Embryonic facial prominence (tissue), 1 donor: ENCODE measurements around the gene TREML4.

Experiments used
- DNase-seq: peaks from one replicate; pipeline ENCODE4 v3.0.0-alpha.2; 2016; ENCODE audit errors: extremely low spot score

TREML4 gene

DNA sequence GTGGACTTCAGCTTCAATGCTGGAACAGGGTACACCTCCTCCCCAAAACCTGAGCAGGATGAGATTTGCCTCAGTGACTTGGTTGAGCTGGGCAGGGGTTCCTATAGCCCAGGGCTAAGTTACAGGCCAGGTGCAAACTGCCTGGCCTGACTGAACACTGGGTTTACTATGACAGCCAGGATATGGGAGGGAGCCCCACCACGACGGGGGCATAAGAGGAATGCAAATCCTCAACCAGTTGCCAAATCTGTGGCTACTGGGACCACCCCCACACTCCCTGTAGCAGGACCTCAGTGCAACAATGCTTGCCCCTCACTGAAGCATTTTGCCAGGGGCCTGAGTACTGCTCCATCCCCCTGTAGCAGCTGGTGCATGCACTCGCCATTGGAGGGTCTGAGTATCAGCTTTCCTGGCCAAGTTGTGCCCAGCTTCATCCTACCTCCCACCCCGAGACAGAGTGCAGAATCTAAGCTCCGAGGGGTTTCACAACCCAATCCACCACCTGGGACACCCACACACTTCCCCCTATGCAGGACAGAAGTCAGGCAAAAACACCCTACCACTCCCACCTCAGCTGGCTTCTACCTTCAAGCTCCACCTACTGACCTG is 27.6 kb downstream of the TREML4 start:
- DNase-seq: no peak

DNA sequence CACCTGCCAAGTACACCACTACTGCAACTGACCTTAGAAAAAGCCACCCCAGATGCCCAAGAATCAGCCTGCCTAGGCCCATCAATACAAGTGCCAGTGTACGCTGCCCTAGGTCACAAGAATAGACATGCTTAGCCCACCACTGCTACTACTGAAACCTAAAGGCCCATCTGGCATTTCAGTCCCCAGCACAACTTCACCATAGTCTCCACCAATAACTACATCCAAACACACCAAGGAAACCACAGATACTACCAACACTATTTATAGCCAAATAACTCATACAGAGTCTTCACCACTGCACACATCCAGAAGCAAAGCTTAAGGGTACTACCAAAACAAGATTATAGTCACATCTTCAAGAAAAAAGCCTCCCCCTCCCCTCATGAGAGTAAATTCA is 28.2 kb downstream of the TREML4 start:
- no peak for DNase-seq

DNA sequence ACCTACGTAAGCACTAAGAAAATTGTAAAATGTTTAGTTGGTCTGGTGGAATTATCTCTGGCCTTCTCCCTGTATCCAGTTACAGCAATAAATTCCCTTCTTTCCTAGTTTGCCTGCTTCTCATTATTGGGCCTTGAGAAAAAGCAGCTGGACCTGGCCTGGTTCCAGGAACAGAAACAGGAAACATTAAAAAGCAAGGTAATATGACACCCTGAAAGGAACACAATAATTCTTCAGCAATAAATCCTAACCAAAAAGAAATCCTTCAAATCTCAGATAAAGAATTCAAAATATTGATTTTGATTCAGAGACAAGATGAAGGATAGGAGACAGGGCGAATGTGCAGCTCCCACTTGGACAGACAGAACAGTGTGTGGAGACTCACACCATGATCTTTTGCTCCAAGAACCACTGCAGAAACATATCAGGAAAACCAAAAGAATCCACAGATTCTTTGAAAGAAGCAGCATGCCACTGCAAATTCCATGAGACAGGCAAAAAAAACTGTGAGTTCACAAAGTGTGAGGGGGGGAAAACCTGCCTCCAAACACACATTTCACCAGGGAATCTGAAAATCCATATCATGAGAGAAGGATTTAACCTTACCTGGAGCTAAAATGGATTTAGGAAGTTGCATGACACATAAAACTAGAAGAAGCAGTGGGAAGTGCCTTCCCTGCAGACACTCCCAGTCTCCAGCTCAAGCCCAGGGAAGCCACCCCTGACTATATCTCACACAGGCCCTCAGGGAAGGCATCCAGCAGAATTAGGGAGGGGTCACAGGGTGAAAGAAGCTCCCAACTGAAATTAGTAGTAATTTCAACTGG is 29.4 kb downstream of the TREML4 start:
- DNase-seq: peak; percentile 65

DNA sequence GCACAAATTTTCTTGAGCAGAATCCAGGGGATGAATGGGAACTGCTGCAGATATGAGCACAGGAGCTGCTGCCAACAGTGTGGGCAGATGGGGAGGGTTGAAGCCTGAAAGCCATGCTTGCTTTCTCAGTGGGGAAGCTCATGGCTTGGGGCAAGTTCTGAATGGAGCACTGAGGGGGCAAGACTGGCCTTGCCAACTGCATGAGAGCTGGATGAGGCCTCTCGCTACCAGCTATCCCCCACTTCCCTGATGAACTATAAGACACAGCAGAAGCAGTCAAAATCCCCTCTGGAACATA is 30.0 kb downstream of the TREML4 start:
- DNase-seq: no peak

DNA sequence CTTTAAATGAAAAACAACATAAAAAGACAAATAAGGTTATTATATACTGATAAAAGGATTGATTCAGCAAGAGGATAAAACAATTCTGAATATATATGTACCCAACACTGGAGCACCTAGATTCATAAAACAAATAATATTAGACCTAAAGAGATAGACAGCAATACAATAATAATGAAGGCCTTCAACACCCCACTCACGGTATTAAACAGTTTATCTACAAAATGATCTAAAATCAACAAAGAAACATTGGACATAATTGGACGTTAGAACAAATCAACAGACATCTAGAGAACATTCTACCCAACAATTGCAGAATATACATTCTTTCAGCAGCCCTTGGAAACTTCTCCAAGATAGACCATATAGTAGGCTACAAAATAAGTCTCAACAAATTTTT is 34.3 kb downstream of the TREML4 start:
- DNase-seq: no peak

DNA sequence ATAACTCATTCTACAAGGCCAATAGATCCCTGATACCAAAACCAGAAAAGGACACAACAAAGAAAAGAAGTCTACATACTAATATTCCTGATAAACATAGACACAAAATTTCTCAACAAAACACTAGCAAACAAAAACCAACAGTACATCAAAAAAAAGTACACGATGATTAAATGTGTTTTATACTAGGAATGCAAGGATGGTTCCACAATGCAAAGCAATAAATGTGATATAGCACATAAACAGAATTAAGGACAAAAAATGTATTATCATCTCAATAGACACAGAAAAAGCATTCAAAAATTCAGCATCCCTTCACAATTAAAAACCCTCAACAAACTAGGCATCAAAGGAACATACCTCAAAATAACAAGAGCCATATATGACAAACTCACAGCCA is 35.1 kb downstream of the TREML4 start:
- no peak for DNase-seq

DNA sequence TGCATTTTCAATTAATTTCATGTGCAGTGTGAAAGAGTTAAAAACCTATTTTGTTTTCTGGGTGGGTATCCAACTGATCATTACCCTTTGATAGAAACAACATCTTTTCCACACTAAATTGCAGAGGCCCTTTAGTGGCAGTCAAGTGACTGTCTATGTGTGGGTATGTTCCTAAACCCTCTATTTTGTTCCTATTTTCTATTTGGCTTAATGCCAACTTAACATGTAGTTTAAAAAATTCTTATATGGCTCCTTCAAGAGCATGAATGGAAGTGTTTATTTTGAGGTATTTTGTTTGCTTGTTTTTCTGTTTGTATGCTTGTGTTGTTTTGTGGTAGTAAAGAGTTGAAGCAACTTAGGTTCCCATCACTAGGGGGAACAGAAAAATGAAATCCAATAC is 38.4 kb downstream of the TREML4 start:
- DNase-seq: no peak

DNA sequence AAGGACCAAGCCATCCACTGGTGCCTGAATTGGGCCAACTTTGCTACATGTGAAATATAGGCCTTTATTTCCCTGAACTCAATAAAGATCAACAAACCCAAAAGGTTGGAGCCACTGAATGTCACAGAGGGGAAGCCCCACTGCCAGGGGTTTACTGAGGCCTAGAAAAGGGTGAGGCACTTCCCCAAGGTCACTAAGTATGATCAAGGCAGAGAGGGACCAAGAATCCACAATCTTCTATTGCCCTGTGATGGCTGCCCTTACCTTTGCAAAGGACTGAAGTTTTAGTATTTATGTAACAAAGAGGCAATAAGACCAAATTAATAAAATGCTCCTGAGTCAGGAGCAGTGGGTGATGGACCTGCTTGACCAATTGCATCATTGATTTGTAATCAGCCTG is 40.3 kb downstream of the TREML4 start:
- DNase-seq: no peak

DNA sequence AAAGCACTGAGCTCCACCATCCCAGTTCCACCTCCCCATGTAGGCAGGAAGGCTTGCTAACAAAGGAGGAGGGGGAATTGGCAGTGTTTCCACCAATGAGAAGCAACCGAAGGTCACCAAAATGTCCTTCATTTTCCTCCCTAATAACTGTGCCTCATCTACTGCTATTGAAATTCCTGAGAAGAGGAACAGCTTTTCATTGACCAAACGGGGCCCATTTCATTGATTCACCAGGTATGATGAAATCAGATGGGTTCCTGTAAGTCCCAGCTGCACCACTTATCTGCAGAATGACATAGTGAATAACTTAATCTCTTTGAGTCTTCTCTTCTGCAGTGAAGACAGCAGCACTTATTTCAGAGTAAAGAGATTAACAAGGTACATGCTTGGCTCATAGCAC is 41.0 kb downstream of the TREML4 start:
- no peak for DNase-seq

DNA sequence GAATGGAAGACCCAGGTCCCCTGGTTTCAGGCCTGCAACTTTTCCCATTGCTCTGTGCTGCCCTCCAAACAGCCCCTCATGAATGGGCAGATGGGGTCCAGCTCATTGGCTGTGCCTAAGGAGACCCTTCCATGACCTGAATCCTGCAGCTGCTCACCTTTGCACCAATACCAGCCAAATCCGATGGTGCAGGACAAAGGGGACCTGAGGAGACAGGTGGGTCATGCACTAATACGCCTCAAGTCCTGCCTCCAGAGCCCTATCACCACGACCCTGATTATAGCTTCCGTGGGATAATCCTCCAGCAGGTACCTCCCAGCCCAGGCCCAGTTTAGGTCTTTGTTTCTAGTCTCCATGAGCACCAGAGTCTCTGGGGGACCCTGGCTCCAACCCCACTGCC is 41.6 kb downstream of the TREML4 start:
- no peak for DNase-seq

DNA sequence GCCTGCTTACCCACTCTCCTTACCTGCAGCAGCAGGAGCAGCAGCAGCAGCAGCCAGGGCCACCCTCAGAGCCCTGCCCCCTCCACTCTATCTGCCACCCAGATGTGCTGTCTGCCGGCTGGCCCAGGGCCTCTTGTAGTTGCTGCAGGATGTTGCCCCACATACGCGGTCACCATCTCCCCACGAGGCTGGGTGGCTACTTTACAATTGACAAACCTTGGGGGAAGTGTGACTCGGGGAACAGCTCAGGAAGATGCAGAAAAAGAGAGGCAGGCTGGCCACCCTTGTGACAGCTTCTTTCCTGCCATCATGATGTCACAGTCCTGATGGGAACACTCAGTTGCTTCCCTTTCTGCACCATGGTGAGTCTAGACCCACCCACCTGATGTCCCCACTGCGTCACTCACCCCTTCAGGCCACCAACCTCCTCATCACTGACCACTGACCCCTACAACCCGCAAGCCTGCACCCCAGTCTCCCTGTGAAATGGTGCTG is 43.8 kb downstream of the TREML4 start:
- no peak for DNase-seq

DNA sequence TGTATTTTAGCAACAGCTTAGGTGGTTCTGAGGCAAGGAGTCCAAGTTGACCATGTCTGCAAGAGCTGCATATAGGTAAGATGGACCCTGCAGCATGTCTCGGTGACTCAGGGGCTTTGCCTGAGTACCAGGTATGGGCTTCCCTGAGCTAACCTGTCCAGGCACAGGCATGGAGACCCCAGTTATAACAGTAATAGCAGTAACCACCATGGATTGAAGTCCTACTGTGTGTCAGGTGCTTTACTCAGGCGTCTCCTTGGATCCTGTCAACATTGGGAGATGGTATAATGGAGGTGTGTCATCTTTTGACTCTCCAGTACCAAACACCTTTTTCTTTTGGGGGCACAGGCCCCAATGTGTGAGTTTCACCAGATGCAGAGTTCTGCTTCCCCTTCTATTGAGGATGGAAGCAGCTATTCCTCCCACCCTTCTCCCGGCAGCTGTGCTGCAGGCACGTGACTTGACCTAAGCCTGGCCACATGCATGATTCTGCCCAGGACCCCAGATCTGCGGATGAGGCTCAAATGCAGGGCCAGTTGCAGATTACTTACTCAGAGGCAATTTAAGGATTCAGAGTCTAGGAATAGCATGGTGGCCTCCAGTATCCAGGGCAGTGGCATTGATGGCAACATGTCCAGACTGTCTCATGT is 44.6 kb downstream of the TREML4 start:
- DNase-seq: no peak

DNA sequence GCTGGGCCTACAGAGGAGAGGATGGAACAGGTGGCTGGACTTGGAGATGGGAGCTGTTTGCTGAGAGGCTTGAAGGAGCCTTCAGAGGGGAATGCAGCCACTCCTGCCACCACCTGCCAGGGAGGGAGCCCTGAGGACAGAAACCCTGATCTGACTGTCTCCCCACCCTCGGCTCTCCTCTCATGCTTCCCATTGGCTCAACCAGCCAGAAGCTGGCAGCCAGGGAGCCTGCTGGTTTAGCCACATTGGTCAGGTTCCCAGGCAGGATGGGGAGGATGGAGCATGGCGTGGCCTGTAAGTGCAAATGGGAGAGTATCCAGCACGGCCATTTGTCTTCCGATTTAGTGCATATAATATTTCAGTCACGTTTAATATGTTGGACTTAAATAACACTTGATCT is 45.6 kb downstream of the TREML4 start:
- DNase-seq: no peak

DNA sequence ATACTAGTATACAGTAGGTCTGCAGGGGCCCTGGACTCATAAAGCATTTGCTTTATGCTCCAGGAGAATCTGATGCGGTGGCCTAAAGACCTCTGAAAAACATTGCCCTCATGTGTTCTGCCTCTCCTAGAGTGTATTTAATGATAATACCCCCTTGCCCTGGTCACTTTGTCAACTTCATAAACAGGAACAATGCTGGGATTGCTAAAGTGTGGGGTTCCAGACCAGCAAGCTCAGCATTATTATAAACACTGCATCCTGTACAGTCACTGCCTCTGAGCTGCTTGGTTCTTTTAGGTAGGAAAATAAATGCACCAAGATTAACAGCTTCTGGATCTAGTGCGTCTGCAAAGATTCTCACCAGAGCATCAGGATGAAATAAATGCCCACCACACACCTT is 46.1 kb downstream of the TREML4 start:
- DNase-seq: no peak

DNA sequence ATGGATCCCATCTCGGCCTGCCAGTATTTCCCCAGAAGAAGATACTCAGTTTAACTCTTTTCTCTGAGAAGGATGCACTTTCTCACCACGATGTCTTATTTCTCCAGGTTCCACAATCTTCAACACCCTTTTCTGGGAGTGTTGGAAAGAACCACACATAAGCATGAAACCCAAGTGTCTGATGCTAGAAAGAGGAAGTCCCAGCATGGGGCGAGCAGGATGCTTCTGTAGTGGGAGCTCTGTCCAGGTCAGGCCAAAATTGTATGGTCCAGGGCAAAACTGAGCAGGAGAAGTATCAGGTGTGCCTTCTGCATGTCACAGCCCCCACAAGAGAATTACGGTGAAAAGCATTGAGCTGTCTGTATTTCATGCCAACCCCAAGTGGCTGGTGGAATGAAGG is 47.3 kb downstream of the TREML4 start:
- DNase-seq: no peak

DNA sequence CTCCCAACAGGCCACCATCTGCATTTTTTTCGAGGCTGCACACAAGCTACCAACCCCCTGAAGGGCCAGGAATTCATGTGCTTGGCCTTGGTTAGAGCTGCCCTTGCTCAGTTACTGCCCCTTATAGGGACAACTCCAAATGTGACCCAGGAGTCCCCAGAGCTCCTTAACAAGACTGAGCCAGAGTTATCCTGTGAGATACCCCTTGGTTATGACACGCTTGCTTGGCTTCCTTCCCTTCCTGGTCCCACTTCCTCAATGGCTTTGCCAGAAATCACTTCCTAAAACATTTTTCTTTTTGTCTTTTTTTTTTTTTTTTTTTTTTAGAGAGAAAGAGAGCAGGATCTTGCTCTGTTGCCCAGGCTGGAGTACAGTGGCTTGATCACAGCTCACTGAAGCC is 49.5 kb downstream of the TREML4 start:
- DNase-seq: no peak

DNA sequence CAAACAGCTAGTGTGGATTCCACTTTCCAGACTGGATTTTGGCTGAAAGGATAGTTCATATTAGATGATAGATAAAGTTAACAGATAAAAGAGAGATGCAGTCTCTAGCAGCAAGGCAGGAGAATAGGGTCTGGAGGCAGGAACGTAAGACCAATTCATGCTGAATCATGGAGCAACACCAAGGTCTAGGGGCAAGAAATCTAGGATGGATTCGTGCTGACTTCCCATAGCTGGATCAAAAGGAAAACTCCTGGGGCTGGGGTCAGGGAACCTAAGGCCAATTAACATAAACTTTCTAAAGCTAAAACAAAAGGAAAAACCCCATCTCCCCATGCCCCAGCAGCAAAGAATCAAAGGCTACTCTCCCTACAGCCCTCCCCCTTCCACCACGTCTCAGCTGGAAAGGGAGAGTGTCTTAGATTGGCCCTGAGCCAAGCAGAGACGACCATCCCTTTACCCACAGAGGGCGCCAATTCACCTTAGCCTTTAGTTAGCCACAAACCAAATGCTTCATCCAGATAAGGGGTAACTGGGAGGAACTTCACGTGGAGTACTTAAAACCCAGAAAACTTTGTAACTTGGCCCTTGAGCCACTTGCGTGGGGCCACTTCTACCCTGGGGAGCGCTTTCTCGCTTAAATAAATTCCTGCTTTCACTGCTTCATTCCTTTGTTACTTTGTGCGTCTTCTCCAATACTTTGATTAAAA is 50.7 kb downstream of the TREML4 start:
- no peak for DNase-seq

DNA sequence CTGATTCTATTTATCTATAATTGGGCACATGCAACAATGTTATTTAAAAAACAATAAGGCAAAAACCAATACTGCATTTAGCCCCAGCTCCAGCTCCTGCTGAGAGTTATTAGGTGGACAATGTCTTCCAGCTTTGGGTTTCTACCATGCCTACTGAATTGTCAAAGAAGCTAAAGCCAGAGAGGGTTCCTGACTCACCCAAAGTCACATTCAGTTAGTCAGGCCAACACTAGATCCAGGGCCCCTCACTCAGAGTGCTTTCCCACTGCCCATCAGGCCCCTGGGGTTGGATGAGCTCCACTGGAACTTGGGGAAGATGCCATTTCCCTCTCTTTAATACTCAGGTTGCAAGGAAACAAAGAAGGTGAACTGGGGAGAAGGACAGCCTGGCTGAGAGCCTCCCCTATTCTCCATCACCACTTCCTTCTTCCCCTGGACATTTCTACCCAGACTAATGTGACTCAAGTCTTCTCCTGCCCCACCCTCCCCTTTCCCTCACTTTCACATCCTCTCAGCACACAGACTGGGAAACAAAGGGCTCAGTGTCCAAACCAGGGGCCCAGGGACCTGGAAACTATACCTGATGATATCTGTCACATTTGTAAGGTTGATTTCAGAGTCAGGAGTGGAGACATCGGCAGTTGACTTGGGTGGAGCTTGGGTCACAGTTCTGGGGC is 52.4 kb downstream of the TREML4 start:
- DNase-seq: no peak

DNA sequence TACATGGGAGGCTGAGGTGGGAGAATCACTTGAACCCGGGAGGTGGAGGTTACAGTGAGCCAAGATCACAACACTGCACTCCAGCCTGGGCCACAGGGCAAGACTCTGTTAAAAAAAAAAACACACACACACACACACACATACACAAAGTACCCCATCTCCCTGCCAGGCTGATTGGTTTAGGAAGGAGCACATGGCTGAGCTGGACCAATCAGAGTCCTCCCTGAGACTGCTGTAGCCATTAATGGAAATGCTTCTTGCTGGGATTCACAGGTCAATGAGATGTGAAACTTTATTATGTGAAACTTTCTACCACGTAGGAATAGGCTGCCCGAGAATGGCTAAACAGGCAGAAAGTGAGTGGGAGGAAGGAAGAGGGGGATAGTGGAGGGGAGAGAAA is 55.5 kb downstream of the TREML4 start:
- DNase-seq: no peak

DNA sequence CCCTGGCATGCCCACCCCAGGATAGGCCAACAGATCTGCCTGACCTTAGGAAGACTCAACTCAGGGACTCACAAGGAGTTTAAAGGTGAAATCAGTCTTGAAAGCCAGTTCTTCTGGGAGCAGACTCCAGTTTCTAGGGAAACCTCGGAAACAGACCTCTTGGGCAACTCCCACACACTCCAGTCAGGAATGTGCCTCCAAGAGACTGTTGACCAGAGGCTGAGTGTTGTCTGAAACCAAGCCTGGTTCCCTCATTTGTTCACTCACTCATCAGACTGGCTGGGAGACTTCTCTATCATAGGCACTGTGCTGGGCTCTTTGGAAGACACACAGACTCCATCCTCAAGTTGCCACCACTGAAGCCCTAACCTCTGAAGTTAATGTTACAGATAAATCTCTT is 56.6 kb downstream of the TREML4 start:
- DNase-seq: no peak

DNA sequence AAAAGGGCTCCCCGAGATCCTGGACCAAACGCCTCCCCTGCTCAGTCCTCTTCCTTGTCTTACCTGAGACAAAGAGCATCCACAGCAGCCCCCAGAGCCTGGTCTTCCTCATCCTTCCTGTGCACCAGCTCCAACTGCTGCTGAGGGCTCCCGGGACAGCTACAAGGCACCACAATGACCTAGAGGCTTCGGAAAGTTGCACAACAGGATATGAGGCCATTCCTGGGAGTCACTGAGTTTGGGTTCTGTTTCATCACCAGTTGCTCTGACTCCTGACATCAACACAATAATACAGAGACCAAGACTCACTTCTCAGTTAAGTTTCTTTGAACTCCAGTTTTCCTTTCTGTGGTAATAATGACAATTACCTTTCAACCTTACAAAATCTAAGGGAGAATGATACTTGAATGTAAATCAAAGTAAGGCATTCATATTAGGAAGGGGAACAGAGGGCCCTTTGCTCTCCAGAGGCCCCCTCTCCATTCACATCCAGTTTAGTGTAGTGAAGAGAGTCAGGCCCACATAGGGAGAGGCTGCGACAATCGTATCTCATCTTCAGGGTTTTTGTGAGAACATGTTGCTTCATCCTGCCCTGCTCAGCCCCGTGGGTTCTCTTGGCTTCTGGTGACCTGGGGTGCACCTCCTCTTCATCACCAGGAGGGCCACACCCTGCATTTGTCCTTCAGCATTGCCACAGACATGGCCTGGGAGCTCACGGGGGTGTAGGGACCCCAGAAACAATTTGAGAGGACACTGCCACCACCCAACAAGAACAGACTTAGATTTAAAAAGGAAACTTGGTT is 58.6 kb downstream of the TREML4 start, which contains the start of gene TREM1:
TSS of gene TREM1 (minus strand) at position 139 of the 803 bp plus-strand sequence. CDS start at position 112, 27 bp downstream.
- DNase-seq: no peak
